SKM-1 (cell line): Measurements from ENCODE around the gene CTNNA2.
A peak's percentile ranks its signal among the peaks of the same experiment; 100 is the strongest.
"Not testable (repeated sequence)": the region's sequence is repeated elsewhere in the genome, so short reads cannot be mapped to it uniquely, and the experiment has no call there.

Experiments
- DNase-seq: peaks from one replicate; lab custom pipeline; 2025; ENCODE audit not compliant: unreplicated experiment; lab: John Stamatoyannopoulos, UW

CTNNA2 gene

DNA sequence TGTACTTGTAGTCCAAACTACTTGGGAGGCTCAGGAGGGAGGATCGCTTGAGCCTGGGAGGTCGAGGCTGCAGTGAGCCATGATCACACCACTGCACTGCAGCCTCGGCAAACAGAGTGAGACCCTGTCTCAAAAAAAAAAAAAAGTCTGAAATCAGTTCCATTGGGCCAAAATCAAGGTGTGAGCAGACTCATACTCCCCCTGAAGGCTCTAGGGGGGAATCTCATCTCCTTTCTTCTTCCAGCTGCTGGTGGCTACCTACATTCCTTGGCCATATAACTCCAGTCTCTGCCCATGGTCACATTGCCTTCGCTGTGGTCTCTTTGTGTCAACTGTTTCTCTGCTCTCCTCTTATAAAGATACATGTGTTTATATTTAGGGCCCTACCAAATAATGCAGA lies 557.7 kb downstream of the CTNNA2 start:
- no peak for DNase-seq

DNA sequence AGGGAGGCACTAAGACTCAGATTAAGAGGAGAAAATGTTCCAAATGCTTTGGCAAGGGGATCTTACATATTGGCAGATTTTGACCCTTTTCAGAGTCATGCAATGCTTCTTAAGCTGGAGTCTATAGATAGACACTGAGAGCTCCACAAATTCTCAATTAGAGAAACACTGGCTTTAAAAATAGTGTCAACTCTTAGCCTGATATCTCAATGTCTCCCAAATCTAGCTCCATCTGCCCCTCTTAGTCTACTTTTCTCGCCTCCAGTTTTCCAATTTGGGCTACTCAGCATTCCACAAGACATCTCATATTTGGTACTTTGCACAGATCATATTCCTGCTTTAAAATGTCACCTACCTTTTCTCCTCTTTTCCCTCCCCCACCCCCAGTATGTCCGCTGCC lies 559.1 kb downstream of the CTNNA2 start:
- no peak for DNase-seq

DNA sequence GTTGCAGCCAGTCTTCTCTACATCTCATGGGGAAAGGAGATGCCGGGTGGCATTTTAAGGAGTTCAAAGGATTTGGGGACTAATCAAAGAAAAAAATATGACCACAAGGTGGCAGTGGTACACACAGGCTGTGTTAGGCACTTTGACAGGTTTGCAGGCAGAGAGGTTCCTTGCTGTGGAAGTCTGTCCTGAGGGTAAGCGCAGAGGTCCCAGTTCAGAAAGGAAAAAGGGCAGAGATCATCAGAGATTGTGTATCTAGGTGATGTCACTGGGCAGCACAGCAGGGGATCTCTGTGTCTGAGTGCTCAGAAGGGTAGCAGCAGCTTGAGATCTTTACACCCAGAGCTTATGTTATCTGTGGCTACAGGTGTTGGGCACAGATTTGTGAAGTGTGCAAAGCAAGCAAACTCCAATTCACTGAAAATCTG lies 560.3 kb downstream of the CTNNA2 start:
- DNase-seq, result peak; percentile 9

DNA sequence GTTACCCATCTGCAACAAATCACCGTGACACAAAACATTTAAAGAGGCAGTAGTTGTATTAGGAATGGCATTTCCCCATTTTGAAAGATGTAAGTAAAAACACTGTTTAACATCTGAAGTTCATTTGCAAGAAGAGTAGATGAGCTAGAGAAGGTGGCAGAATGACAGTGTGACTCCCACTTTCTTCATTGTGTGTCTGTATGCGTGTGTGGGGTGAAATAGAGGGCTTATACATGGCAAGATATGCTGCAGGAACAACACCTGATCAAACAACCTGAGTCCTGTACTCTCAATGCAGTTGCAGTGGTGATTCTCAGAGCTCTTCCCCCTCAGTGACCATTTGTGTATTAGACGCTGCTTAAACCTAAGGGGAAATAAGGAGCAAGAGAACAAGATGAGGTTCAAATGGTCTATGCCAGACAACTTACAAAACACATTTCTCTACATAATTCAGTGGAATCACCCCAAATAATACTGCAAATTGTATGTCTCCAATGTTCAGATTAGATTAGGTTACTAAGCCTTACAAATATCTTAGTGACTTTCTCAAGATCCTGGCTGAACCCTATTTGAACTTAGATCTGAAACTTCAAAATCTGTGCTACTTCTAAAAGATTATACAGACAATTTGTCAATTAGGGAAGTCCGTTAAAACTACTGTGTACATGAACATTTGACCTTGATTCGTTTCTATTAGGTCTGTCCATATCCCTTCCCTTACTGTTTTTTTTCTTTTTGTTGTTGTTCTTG lies 561.6 kb downstream of the CTNNA2 start:
- DNase-seq, result no peak

- no peak for DNase-seq
These were observed 562.9 kb downstream of the CTNNA2 start for GRCh38 chr2:80075719-80076118.

- DNase-seq, result no peak
These were observed 565.6 kb downstream of the CTNNA2 start for GRCh38 chr2:80078290-80079036.

DNA sequence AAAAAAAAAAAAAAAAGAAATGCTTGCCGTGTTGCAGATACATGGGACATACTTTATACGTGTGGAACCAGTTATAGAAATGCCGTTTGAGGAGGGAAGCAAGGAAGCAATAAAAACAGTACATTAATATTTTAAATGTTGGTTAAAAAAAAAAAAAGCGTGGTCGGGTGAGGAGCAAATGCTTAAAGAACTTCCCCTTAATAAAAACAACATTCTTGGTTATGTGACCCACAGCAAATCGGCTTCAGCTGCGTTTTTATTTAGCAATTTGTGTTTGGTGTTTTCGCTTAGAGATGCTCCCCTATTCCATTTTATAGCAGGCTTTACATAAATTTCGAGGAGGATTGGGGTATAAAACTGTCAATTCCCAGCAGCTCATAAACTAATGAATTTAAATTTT lies 568.1 kb downstream of the CTNNA2 start:
- DNase-seq, result no peak

- no peak for DNase-seq
These were observed 574.0 kb downstream of the CTNNA2 start for GRCh38 chr2:80086831-80087230.

DNA sequence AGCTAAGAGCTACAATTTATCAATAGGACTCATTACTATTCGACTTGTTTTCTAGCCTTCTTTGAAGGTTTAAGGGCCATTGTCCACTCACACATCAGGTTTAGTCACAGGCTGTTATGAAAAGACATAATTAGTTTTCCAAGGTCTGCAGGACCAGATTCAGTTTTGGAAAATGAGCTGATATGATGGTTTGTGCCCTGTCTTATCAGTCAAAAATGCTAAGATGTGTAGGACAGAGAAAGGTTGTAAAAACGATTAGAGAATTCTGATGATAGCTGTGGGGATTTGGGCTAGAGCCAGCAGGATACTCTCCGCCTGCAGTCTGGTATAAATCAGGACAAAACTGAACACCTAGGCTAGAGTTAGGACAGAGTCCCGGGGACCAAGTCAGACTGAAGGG lies 578.4 kb downstream of the CTNNA2 start:
- DNase-seq, result no peak

DNA sequence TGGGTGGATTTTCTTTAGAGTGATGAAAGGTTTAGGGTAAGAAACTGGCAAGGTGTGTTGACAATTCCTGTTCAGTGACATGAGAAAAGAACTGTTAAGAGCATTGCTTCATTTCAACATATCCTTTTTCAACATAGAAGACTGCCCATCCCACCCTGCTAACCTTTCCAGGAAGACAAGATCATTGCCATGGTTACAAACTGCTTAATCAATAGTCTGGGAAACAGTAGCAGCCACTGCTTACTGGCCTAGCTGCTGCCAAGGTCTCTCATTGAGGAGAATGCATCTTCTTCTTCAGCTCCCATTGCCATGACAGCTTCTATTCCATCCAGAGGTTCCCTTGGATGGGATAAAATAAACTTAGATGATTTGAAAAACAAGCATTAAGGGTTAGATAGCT lies 579.6 kb downstream of the CTNNA2 start:
- DNase-seq, result no peak

GRCh38 chr2:80098503-80098902 lies 585.7 kb downstream of the CTNNA2 start:
- not testable (repeated sequence) for DNase-seq

- no peak for DNase-seq
These were observed 589.2 kb downstream of the CTNNA2 start for GRCh38 chr2:80102026-80102425.

DNA sequence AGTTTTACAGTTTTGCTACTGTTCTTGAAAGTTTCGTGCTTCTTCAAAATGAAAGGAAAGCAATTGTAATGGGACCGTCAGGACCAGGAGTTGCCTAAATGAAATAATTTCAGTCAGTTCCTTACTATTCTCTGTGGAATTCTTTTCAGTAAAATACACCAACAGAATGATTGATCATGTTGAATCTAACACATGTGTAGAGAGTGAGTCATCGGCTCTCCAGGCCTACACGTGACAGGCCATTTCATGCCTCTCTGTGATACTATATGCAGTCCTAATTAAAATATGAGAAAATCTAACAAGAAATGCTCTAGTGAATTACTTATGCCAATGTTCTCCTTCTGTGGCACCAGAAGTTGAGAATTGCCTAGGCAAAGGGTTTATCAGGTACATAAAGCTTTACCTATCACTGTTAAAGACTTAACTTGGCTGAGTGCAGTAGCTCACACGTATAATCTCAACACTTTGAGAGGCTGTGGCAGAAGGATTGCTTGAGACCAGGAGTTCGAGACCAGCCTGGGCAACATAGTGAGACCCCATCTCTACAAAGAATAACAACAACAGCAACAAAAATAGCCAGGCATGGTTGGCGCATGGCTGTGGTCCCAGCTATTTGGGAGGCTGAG lies 592.3 kb downstream of the CTNNA2 start:
- DNase-seq, result no peak

DNA sequence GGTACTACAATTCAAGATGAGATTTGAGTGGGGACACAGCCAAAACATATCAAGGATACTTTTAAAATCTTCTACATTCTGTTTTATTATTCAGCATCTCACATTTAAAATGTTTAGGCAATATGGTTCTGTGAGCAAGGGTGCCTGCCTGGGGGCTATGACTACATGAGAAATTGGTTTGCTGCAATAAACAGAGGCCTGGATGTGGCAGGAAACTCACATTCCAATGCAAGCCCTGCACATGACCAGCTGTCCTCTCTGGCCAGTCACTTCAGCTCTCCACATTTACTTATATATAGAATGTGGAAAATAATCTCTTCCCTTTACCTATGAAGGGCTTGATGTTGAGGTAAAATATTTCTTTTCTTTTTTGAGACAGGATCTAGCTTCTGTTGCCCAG lies 598.3 kb downstream of the CTNNA2 start:
- no peak for DNase-seq

DNA sequence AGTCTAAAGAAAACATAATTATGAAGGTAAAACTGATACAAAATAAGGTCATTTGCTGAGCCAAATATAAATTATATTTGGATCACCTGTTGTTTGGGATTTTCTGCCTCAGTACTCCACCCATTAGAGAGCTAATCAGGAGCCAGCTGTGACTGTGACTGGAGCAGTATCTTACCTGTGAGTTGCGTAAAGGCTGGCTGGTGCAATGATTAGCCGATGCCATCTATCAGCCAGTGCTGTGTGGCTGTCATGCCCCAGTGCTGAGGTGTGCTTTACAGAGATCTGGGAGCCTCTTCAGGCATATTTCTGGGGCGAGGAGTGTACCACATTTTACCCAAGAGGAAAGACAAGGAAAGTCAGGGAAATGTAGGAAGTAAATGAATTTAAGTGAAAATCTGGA lies 599.9 kb downstream of the CTNNA2 start:
- no peak for DNase-seq

GRCh38 chr2:80113399-80113798 lies 600.5 kb downstream of the CTNNA2 start:
- DNase-seq, result no peak

DNA sequence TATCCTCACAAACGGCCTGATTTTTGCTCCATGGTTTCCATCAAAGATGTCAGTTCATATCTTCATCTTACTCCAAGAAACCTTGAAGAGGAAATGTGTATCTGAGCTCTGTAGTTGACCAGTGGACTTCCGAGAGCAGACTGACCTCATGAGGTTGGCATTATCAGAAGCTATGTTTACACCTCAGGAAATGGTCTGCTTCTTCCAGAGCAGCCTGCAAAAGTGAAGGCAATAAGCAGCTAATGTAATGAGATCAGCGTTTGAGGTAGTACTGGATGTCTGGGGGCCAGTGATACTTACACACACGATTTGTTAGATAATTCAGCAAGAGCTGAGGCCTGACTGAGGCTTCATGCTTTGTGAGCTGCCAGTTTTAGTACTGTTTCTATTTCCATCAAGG lies 602.0 kb downstream of the CTNNA2 start:
- no peak for DNase-seq

DNA sequence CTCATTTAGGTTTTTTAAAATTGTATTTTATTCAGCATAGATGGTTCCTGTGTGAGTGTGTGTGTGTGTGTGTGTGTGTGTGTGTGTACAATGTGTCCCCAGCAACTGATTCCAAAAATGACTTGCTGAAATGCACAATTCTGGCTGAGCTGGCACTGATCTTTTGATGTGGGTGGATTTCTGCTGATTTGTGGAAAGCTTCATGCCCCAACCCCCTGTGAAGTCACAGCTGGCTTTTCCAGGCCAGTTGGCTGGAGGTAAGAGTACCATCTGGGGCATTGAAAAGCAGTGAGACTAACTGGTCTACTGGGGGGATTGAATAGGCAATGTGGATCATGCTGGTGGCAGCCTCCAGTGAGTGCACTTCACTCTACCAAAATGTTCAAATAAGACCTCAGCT lies 604.5 kb downstream of the CTNNA2 start:
- no peak for DNase-seq

GRCh38 chr2:80120866-80121265 lies 608.0 kb downstream of the CTNNA2 start:
- DNase-seq, result no peak

DNA sequence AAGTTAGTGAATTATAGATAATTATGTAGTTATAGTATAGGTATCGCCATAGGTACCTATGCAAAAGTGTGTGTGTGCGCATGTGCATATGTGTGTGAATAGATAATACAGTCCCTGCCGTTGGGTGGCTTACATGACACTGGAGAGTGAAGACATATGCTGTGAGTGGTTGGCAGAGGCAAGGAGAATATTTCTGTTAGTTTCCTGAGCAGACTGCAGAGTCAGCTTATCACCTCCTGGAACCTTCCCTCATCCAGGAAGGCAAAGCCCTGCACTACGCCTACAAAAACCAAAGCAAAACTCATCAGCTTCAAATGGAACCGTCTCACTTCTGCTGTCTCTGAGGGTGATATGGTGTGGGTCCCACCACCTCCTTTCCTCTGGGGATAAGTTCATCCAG lies 609.8 kb downstream of the CTNNA2 start:
- DNase-seq, result no peak

DNA sequence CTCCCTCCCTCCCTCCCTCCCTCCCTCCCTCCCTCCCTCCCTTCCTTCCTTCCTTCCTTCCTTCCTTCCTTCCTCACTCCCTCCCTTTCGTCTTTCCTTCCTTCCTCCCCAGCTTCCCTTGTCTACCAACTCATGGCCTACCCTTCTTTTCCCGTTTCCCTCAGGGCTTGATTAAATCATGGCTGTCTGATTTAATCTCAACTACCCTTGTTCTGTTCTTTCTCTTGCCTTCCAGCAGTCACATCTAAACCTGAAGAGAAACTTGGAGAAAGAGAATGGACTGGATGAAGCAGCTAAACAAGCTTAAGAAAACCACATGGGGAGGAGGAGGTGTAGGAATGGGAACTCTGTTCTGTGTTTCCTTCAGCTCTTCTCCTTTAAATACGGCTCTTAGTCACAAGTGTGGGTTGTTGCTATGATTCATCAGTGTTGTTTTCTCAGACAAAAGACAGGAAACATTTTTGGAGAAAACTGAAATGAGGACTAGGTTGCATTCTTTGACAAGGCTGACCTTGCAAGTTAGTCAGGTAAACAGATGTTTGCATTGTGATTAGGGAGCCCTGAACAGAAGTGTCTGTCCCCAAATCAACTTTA lies 613.8 kb downstream of the CTNNA2 start:
- no peak for DNase-seq

GRCh38 chr2:80128080-80128479 lies 615.2 kb downstream of the CTNNA2 start:
- no peak for DNase-seq
